ENCODE results near the gene S100P. TPM values are rescaled to one million over a fixed set of nuclear protein-coding genes. Genes with fewer than 3 reads are reported as not detected.

S100P gene
- total and polyA plus RNA-seq, 2 of the 4 experiments (the other 2 are of a cell fraction), result not detected

GRCh38 chr4:6727081-6727942, 33.6 kb downstream of the S100P start:
- H3K18ac ChIP-seq (ENCODE audit: low read depth, low read length), result 0 out of 2 replicates have a peak overlapping the region, but pooled peaks have one; percentile 50
- no peak overlapping the region for H2BK5ac ChIP-seq (ENCODE audit: low read depth, low read length, poor library complexity, severe bottlenecking)
- H2BK20ac ChIP-seq (ENCODE audit: low read depth, low read length), result 0 out of 2 replicates have a peak overlapping the region, but pooled peaks have one; percentile 49
- H3K4me2 ChIP-seq (ENCODE audit: low read depth, low read length), result no peak overlapping the region
- H3K14ac ChIP-seq (replicated peaks; ENCODE audit: low read depth, low read length), result no peak overlapping the region; the same call in 1 of the 2 replicates
- no peak overlapping the region; the same call in 2 of the 3 replicates for H2BK15ac ChIP-seq (ENCODE audit: low read depth, low read length)
- peaks cover 14% of the 10 kb centered on the region for H3K9me1 ChIP-seq (ENCODE audit: insufficient read depth, low read length)
- H2AK9ac ChIP-seq (replicated peaks; ENCODE audit: low read depth, low read length, poor library complexity), result no peak overlapping the region
- H3K9ac ChIP-seq (ENCODE audit: low read depth, low read length), result no peak overlapping the region
- peak overlapping the region; percentile 84 for H2AFZ ChIP-seq (replicated peaks; ENCODE audit: low read length, poor library complexity)
- in situ Hi-C loops (cut with MboI; ENCODE audit: low sequenced_read_pairs), result no loop called here
- H3K36me3 ChIP-seq (ENCODE audit: control insufficient read depth, insufficient read depth, low read length), result no peaks in the 10 kb centered on the region
- H3K23ac ChIP-seq (ENCODE audit: low read depth, low read length), result no peak overlapping the region
- H3K56ac ChIP-seq (ENCODE audit: extremely low read depth, insufficient read depth, low read length), result no peak overlapping the region
- H4K8ac ChIP-seq (ENCODE audit: low read depth in 2 of 2, low read length in 2 of 2), result peak overlapping the region in 1 of 2 experiments; percentile 36; a peak in 1 of 4 replicates
- no peak overlapping the region for H2AK5ac ChIP-seq (ENCODE audit: low read depth, low read length)
- no peaks in the 10 kb centered on the region for H4K20me1 ChIP-seq (ENCODE audit: insufficient read depth, low read length)
- WGBS, 2 experiments (ENCODE audit: extremely low coverage in 2 of 2, insufficient read length in 1 of 2), result 57% methylated on average over 12 of the region's 31 CpGs; no CpG with 5 or more reads in 1 of the 2 experiments
- no peak for TF ChIP-seq USF2 (IDR thresholded peaks at IDR 0.05; ENCODE audit: low read depth, low read length)
- TF ChIP-seq SMC3 (IDR thresholded peaks at IDR 0.05; ENCODE audit: low read depth, low read length), result no peak
- TF ChIP-seq RCOR1 (IDR thresholded peaks at IDR 0.05; ENCODE audit: insufficient replicate concordance, low read length), result no peak
- TF ChIP-seq MXI1 (IDR thresholded peaks at IDR 0.05; ENCODE audit: borderline replicate concordance, low read depth, low read length), result no peak
- no peak for TF ChIP-seq RAD21 (IDR thresholded peaks at IDR 0.05; ENCODE audit: low read length)
- TF ChIP-seq NFE2L2 (IDR thresholded peaks at IDR 0.05; ENCODE audit: low read depth, low read length), result no peak
- no peak for TF ChIP-seq MAZ (IDR thresholded peaks at IDR 0.05; ENCODE audit: borderline replicate concordance, low read depth, low read length)
- TF ChIP-seq RFX5 (IDR thresholded peaks at IDR 0.05; ENCODE audit: low read depth, low read length), result no peak
- no peak for TF ChIP-seq BHLHE40 (IDR thresholded peaks at IDR 0.05; ENCODE audit: low read depth, low read length)
- no peak for TF ChIP-seq FOS (IDR thresholded peaks at IDR 0.05; ENCODE audit: low read depth, low read length)
- no peak for TF ChIP-seq MAFK (IDR thresholded peaks at IDR 0.05; ENCODE audit: low read depth, low read length)
- no peak for TF ChIP-seq CEBPB (IDR thresholded peaks at IDR 0.05; ENCODE audit: low read depth, low read length)
- TF ChIP-seq CHD1 (IDR thresholded peaks at IDR 0.05; ENCODE audit: low read depth, low read length), result no peak
- no peak for TF ChIP-seq ELK1 (IDR thresholded peaks at IDR 0.05; ENCODE audit: borderline replicate concordance, low read depth, low read length)
- H2BK120ac ChIP-seq (ENCODE audit: low read depth, low read length), result no peak overlapping the region
- no peak overlapping the region for H4K91ac ChIP-seq (ENCODE audit: insufficient read depth, low read depth, low read length)
- ChIA-PET CTCF (no interaction called here), POLR2A (ENCODE audit: unreplicated experiment) (interaction anchor here (0.6 kb wide), 1 partner anchor 341 kb away, joined by 4 read pairs; the partner anchor contains the start of gene GRPEL1)
- no peaks in the 10 kb centered on the region for H3K27me3 ChIP-seq (ENCODE audit: control insufficient read depth, insufficient read depth, low read length)
- dilution Hi-C loops (cut with HindIII; ENCODE audit: low sequenced_read_pairs, unreplicated experiment), result no loop called here
- H3K79me1 ChIP-seq (ENCODE audit: low read depth in 1 of 2, low read length in 2 of 2), result no peaks in the 10 kb centered on the region
- DNase-seq (no peak), ATAC-seq (ENCODE audit: low read depth) (no peak)
- H3K4ac ChIP-seq (ENCODE audit: low read depth, low read length), result peak overlapping the region; percentile 29; the same call in 1 of the 2 replicates
- BruUV-seq (replicated peaks), result no TSS peak
- H3K4me3 ChIP-seq (ENCODE audit: insufficient read depth, low read depth, low read length), result no peak overlapping the region
- peak overlapping the region; percentile 79 for H4K5ac ChIP-seq (ENCODE audit: low read depth, low read length)
- intact Hi-C loops (cut with micrococcal nuclease), result no loop called here
- H3K9me3 ChIP-seq (ENCODE audit: control insufficient read depth, insufficient read depth, low read length), result no peaks in the 10 kb centered on the region
- H3K27ac ChIP-seq (ENCODE audit: insufficient read depth, low read length), result no peak overlapping the region
- H3K4me1 ChIP-seq (ENCODE audit: control insufficient read depth, insufficient read depth, low read length), result peaks cover 6% of the 10 kb centered on the region
